SKM-1 treated with dmso at 0.1 percent for 144 hours (cell line): Measurements from ENCODE around the gene MTX2.
"Not testable (repeated sequence)": the region's sequence is repeated elsewhere in the genome, so short reads cannot be mapped to it uniquely, and the experiment has no call there.

ENCODE experiments used
- DNase-seq: peaks from one replicate; lab custom pipeline; 2025; ENCODE audit not compliant: unreplicated experiment; lab: John Stamatoyannopoulos, UW

The MTX2 gene

DNA sequence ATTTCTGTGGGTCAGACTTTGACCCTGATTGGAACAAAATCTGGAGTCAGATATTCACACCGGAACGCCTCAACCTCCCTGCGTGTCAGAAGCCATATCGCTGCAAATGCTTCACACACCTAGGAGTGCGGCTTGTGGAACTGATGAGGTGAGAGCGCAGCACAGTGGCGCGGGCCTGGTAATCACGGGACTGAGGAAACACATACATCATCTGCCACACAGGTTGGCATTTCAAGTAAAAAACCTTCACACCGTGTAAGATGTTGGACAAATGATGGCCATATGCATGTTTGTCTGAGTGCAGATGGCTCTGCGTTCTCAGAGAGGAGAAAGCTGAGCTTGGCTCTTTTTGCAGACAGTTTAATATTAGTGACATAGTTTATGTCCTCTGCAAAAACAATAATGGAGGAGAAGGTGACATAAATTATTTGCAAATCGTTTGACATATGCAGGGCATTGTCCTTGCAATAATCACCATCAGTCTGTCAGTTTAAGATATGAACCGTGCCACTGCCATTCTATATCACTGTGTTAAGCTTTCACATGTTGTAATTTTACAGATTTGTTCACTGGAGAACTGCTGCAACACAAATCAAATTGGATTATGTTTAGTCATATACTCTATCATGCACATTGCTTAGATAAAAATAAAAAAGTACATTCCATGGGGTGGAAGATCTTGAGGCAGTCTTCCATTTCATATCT is 101.4 kb downstream of the MTX2 start:
- DNase-seq, result no peak

DNA sequence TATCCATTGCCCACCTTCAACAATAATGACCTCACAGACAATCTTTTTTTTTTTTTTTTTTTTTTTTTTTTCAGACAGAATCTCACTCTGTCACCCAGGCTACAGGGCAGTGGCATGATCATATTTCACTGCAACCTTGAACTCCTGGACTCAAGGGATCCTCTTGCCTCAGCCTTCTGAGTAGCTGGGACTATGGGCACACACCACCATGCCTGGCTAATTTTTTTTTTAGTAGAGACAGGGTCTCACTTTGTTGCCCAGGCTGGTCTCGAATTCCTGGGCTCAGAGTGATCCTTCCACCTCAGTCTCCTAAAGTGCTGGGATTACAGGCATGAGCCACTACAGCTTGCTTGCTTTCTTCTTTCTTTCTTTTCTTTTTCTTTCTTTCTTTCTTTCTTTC is 103.9 kb downstream of the MTX2 start:
- DNase-seq, result not testable (repeated sequence)

DNA sequence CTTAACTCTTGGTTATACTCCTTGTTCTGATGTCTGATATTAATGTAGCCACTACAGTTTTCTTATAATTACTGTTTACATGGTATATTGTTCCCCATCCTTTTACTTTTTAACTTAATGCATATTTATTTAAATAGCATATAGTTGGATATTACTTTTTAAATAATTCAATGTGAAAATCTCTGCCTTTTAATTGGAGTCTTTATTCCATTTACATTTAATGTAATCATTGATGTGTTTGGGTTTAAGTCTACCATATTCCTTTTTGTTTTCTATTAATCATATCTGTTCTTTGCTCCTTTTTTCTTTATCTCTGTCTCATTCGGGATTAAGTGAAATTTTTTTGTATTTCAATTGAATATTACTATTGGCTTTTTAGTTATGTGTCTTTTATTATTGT is 109.1 kb downstream of the MTX2 start:
- DNase-seq, result no peak

DNA sequence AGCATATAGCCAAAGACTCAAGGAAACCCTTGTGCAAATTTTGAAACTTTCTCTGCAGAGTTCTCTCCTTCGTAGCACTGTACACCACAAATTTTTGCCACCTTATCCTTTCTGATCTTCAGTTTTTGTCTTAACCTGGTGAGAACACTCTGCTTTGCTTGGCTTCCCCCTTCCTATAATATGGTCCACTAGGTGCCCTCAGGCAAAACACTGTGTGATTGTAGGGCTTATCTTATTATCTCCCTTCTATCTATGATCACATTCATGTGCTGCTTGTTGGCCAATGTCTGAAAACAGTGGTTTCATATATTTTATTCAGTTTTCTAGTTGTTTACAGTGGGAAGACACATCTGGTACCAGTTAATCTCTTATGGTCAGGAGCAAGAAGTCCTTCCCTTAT is 111.1 kb downstream of the MTX2 start:
- DNase-seq, result no peak

DNA sequence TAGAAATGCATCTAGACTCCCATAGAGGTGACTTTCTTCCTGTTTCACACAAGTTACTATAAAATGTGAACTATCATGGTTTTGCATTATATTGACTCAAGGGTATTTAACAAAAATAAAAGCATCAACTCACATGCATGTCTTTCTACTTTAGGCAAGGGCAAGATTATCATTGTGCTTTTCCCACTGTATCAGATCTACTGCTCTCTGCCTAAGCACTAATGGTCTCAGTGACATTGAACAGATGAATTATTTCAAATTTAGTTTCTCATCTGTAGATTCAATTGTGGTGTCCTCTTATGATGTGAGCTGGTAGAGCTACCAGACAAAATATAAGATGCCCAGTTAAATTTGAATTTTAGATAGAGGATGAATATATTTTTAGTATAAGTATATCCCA is 113.9 kb downstream of the MTX2 start:
- DNase-seq, result no peak

DNA sequence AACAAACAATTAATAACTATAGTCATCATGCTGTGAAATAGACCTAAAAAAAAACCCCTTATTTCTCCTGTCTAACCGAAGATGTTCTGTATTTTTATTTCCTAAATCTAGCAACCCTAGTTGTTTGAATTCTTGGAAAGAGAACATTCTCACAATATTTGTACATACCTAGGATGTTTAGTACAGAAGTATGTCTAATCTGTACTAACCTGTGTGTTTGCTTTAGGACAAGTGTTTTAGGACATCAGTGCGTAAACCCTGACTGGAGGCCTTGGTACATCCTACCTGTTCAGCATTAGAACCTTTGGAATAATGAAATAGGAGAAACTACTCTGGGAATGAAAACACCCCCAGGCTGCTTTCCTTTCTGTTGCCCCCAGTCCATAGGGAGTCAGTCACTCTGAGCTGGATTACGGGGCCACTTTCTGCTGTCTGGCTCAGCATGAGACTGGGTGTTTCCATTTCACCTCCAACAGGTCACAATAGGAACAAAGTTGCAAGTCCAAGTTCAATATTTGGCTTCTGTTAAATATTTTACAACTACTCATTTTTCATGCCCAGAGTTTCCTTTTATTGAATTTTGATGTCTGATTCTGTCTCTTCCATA is 114.7 kb downstream of the MTX2 start:
- no peak for DNase-seq

DNA sequence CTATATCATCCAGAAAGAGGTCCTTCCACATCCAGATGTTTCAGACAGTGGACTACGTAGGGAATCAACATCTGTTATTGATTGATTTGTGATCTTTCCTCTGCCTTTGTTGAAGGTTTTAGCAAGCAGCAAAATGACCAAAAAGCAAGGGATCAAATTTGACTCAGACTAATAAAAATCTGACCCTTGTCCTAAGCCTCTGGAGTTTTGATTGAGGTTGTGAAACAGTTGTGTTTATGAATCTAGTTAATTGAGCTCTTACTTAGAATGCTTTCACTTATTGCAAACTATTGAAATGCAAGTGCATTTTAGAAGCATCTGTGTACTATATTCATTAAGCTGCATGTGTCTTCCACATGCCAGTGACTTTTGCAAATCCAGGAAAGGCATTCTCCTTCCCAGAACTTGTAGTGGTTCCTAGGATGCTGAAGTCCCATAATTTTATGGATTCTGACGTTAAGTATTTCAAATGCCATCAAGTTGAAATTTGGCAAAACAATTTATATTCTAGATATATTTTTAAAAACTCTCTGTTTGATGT is 116.0 kb downstream of the MTX2 start:
- no peak for DNase-seq

DNA sequence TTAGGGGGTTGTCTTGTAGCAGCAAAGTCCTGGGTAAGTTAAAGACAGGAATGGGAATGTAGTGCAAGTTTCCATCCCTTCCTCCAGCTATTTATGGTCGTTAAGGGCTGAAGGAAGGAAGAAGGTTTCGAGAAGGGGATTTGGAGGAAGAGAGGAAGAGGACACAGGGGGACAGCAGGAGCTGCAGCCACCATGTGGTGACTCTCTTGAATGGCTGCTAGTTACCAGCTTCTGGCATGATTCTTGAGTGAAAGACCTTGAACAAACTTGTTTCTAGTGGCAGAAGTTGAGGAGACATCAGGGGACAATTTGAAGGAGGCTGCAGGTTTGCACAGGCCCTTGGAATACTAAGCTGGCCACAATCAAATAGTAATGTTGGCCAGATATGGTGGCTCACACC is 116.6 kb downstream of the MTX2 start:
- DNase-seq, result no peak
